HEK293 (cell line): ENCODE results near the gene GPLD1.

Experiments
- BCL11B ChIP-seq: fragments of 450-650 bp; formaldehyde crosslinking; IDR thresholded peaks from 2 replicates; pipeline ENCODE4 v1.5.1; 2016; ENCODE audit warnings: low read depth, missing biosample characterization, missing genetic modification characterization
- FEZF1 ChIP-seq: fragments of 450-650 bp; formaldehyde crosslinking; IDR thresholded peaks from 2 replicates; pipeline ENCODE4 v1.5.1; 2016; ENCODE audit warnings: missing biosample characterization, missing genetic modification characterization
- GLI4 ChIP-seq: fragments of 450-650 bp; formaldehyde crosslinking; IDR thresholded peaks from 2 replicates; pipeline ENCODE4 v1.5.1; 2016; ENCODE audit warnings: missing biosample characterization, missing genetic modification characterization
- HOXC10 ChIP-seq: sonication (generic); formaldehyde crosslinking; IDR thresholded peaks from 2 replicates; pipeline ENCODE4 v1.8.1; 2023; ENCODE audit warnings: mild to moderate bottlenecking, missing genetic modification reagents
- INSM2 ChIP-seq: fragments of 450-650 bp; formaldehyde crosslinking; IDR thresholded peaks from 2 replicates; pipeline ENCODE4 v1.5.1; 2016; ENCODE audit warnings: missing biosample characterization, missing genetic modification characterization
- MEIS1 ChIP-seq: sonication (generic); formaldehyde crosslinking; IDR thresholded peaks from 2 replicates; pipeline ENCODE4 v1.8.1; 2022; ENCODE audit warnings: missing genetic modification reagents, mild to moderate bottlenecking, borderline replicate concordance
- OVOL3 ChIP-seq: fragments of 450-650 bp; formaldehyde crosslinking; IDR thresholded peaks from 2 replicates; pipeline ENCODE4 v1.5.1; 2016; ENCODE audit warnings: missing biosample characterization, missing genetic modification characterization
- REST ChIP-seq: fragments of 450-650 bp; formaldehyde crosslinking; IDR thresholded peaks from 2 replicates; pipeline ENCODE4 v1.5.1; 2016; ENCODE audit warnings: missing biosample characterization, missing genetic modification characterization
- SCRT2 ChIP-seq: fragments of 450-650 bp; formaldehyde crosslinking; IDR thresholded peaks from 2 replicates; pipeline ENCODE4 v1.5.1; 2016; ENCODE audit warnings: missing biosample characterization, missing genetic modification characterization
- SP2 ChIP-seq: fragments of 450-650 bp; formaldehyde crosslinking; IDR thresholded peaks from 2 replicates; pipeline ENCODE4 v1.5.1; 2016; ENCODE audit warnings: missing biosample characterization, missing genetic modification characterization
- SP3 ChIP-seq: fragments of 450-650 bp; formaldehyde crosslinking; IDR thresholded peaks from 2 replicates; pipeline ENCODE4 v1.5.1; 2016; ENCODE audit warnings: missing biosample characterization, missing genetic modification characterization
- ZBTB20 ChIP-seq: fragments of 450-650 bp; formaldehyde crosslinking; IDR thresholded peaks from 2 replicates; pipeline ENCODE4 v1.5.1; 2016; ENCODE audit warnings: missing biosample characterization, missing genetic modification characterization
- ZBTB21 ChIP-seq: fragments of 450-650 bp; formaldehyde crosslinking; IDR thresholded peaks from 2 replicates; pipeline ENCODE4 v1.5.1; 2017; ENCODE audit warnings: missing biosample characterization, missing genetic modification characterization
- ZFP3 ChIP-seq: fragments of 450-650 bp; formaldehyde crosslinking; IDR thresholded peaks from 2 replicates; pipeline ENCODE4 v1.5.1; 2016; ENCODE audit warnings: low read depth, missing biosample characterization, missing genetic modification characterization
- ZNF146 ChIP-seq: fragments of 450-650 bp; formaldehyde crosslinking; IDR thresholded peaks from 2 replicates; pipeline ENCODE4 v1.5.1; 2016; ENCODE audit warnings: missing biosample characterization, missing genetic modification characterization
- ZNF2 ChIP-seq: fragments of 450-650 bp; formaldehyde crosslinking; IDR thresholded peaks from 2 replicates; pipeline ENCODE4 v1.5.1; 2016; ENCODE audit warnings: missing biosample characterization, missing genetic modification characterization
- ZNF211 ChIP-seq: fragments of 450-650 bp; formaldehyde crosslinking; IDR thresholded peaks from 2 replicates; pipeline ENCODE4 v1.5.1; 2016; ENCODE audit warnings: low read depth, missing biosample characterization, missing genetic modification characterization
- ZNF214 ChIP-seq: fragments of 450-650 bp; formaldehyde crosslinking; IDR thresholded peaks from 2 replicates; pipeline ENCODE4 v1.5.1; 2017; ENCODE audit warnings: missing biosample characterization, mild to moderate bottlenecking, missing genetic modification characterization, borderline replicate concordance
- ZNF324 ChIP-seq: fragments of 450-650 bp; formaldehyde crosslinking; IDR thresholded peaks from 2 replicates; pipeline ENCODE4 v1.5.1; 2016; ENCODE audit warnings: missing biosample characterization, missing genetic modification characterization
- ZNF335 ChIP-seq: fragments of 450-650 bp; formaldehyde crosslinking; conservative IDR thresholded peaks from 2 replicates; pipeline ENCODE4 v1.5.1; 2016; ENCODE audit warnings: missing biosample characterization, missing genetic modification characterization
- ZNF423 ChIP-seq: fragments of 450-650 bp; formaldehyde crosslinking; IDR thresholded peaks from 2 replicates; pipeline ENCODE4 v1.5.1; 2016; ENCODE audit warnings: missing biosample characterization, missing genetic modification characterization
- ZNF521 ChIP-seq: fragments of 450-650 bp; formaldehyde crosslinking; IDR thresholded peaks from 2 replicates; pipeline ENCODE4 v1.5.1; 2017; ENCODE audit warnings: missing biosample characterization, mild to moderate bottlenecking, missing genetic modification characterization
- ZNF580 ChIP-seq: fragments of 450-650 bp; formaldehyde crosslinking; IDR thresholded peaks from 2 replicates; pipeline ENCODE4 v1.5.1; 2016; ENCODE audit warnings: missing biosample characterization, missing genetic modification characterization
- ZNF654 ChIP-seq: fragments of 450-650 bp; formaldehyde crosslinking; IDR thresholded peaks from 2 replicates; pipeline ENCODE4 v1.5.1; 2016; ENCODE audit warnings: low read depth, missing biosample characterization, missing genetic modification characterization
- ZNF777 ChIP-seq: fragments of 450-650 bp; formaldehyde crosslinking; IDR thresholded peaks from 2 replicates; pipeline ENCODE4 v1.5.1; 2017; ENCODE audit warnings: missing biosample characterization, missing genetic modification characterization, borderline replicate concordance
- ZNF843 ChIP-seq: fragments of 450-650 bp; formaldehyde crosslinking; IDR thresholded peaks from 2 replicates; pipeline ENCODE4 v1.5.1; 2016; ENCODE audit warnings: missing biosample characterization, missing genetic modification characterization
- ZSCAN23 ChIP-seq: fragments of 450-650 bp; formaldehyde crosslinking; IDR thresholded peaks from 2 replicates; pipeline ENCODE4 v1.5.1; 2016; ENCODE audit warnings: missing biosample characterization, missing genetic modification characterization
- ZSCAN30 ChIP-seq: fragments of 450-650 bp; IDR thresholded peaks from 2 replicates; pipeline ENCODE4 v1.5.1; 2018; ENCODE audit warnings: missing biosample characterization, mild to moderate bottlenecking, missing genetic modification characterization, moderate library complexity
- ZSCAN5A ChIP-seq: fragments of 450-650 bp; formaldehyde crosslinking; IDR thresholded peaks from 2 replicates; pipeline ENCODE4 v1.5.1; 2016; ENCODE audit warnings: missing biosample characterization, missing genetic modification characterization
- TF ChIP-seq, protein P1 (sequence below): fragments of 450-650 bp; formaldehyde crosslinking; IDR thresholded peaks from 2 replicates; pipeline ENCODE4 v1.5.1; 2016; ENCODE audit warnings: missing biosample characterization, missing genetic modification characterization

Gene GPLD1

DNA sequence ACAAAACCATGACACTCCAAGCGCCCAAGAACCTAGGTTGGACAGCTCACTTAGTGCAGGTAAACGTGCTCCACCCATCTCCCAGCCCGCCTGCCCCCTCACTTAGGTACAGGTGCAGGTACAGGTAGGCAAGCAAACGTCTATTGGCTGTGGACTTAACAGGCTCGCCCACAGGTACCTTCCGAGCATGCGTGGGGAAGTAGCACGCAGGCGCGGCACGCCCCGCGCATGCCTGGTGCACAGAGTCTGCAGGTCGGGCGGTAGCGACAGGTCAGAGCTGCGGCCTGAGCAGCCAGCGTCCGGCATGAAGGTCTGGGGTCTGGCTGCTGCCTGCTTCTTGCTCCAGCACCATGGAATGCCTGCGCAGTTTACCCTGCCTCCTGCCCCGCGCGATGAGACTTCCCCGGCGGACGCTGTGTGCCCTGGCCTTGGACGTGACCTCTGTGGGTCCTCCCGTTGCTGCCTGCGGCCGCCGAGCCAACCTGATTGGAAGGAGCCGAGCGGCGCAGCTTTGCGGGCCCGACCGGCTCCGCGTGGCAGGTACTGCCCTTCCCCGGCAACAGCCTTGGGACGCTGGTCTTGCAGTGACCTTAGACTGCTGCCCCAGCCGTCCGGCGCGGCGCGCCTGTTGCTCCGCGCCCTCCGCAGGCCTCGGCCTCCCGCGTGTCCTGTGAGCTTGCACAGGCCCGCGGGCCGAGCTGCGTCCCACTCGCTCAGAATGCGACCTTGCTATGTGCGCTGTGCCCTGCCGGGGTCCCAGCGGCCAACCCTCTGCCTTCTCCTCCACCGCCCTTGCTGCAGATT is 86.5 kb downstream of the GPLD1 start, which contains the start of gene MRS2 (continued):
- TF ChIP-seq, protein P1, sequence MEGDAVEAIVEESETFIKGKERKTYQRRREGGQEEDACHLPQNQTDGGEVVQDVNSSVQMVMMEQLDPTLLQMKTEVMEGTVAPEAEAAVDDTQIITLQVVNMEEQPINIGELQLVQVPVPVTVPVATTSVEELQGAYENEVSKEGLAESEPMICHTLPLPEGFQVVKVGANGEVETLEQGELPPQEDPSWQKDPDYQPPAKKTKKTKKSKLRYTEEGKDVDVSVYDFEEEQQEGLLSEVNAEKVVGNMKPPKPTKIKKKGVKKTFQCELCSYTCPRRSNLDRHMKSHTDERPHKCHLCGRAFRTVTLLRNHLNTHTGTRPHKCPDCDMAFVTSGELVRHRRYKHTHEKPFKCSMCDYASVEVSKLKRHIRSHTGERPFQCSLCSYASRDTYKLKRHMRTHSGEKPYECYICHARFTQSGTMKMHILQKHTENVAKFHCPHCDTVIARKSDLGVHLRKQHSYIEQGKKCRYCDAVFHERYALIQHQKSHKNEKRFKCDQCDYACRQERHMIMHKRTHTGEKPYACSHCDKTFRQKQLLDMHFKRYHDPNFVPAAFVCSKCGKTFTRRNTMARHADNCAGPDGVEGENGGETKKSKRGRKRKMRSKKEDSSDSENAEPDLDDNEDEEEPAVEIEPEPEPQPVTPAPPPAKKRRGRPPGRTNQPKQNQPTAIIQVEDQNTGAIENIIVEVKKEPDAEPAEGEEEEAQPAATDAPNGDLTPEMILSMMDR (tag by site-specific recombination): peak; percentile 71
- TF ChIP-seq ZNF521 (tag by site-specific recombination): no peak
- peak; percentile 22; the same call in 1 of the 2 replicates for TF ChIP-seq MEIS1 (CRISPR knock-in tag)
- TF ChIP-seq ZNF423 (tag by site-specific recombination): no peak
- no peak for TF ChIP-seq ZNF214 (tag by site-specific recombination)
- TF ChIP-seq ZNF324 (tag by site-specific recombination): peak; percentile 67; the same call in 1 of the 2 replicates
- TF ChIP-seq SP2 (tag by site-specific recombination): peak; percentile 82
- peak; percentile 74; the same call in 1 of the 2 replicates for TF ChIP-seq GLI4 (tag by site-specific recombination)
- TF ChIP-seq ZNF335: peak; percentile 99
- TF ChIP-seq ZNF843: 0 out of 2 replicates have a peak, but pooled peaks have one; percentile 23
- 0 out of 2 replicates have a peak, but pooled peaks have one; percentile 63 for TF ChIP-seq HOXC10 (CRISPR knock-in tag)
- no peak for TF ChIP-seq OVOL3 (tag by site-specific recombination)
- peak; percentile 53; the same call in 1 of the 2 replicates for TF ChIP-seq INSM2 (tag by site-specific recombination)
- TF ChIP-seq BCL11B: peak; percentile 95; the same call in 1 of the 2 replicates
- TF ChIP-seq REST (tag by site-specific recombination): 0 out of 2 replicates have a peak, but pooled peaks have one; percentile 13
- no peak for TF ChIP-seq ZSCAN23
- TF ChIP-seq ZSCAN5A (tag by site-specific recombination): peak; percentile 86; the same call in 1 of the 2 replicates
- TF ChIP-seq FEZF1: no peak
- TF ChIP-seq ZFP3 (tag by site-specific recombination): no peak
- no peak for TF ChIP-seq ZNF654 (tag by site-specific recombination)
- TF ChIP-seq ZBTB21: no peak
- peak; percentile 73 for TF ChIP-seq SP3
- peak; percentile 56; the same call in 1 of the 2 replicates for TF ChIP-seq ZBTB20 (tag by site-specific recombination)
- TF ChIP-seq SCRT2: peak; percentile 77
- peak; percentile 7; the same call in 1 of the 2 replicates for TF ChIP-seq ZSCAN30 (tag by site-specific recombination)
- no peak for TF ChIP-seq ZNF211
- TF ChIP-seq ZNF146 (tag by site-specific recombination): 0 out of 2 replicates have a peak, but pooled peaks have one; percentile 31
- TF ChIP-seq ZNF777: peak; percentile 63; the same call in 1 of the 2 replicates
- TF ChIP-seq ZNF580 (tag by site-specific recombination): peak; percentile 86; the same call in 1 of the 2 replicates
- TF ChIP-seq ZNF2 (tag by site-specific recombination): peak; percentile 96
